GM21825 (cell line): ENCODE results near the gene TOR1AIP1.
"Not testable (repeated sequence)": the region's sequence is repeated elsewhere in the genome, so short reads cannot be mapped to it uniquely, and the experiment has no call there.

ENCODE experiments used
- ATAC-seq: cut with Tn5 transposase; IDR thresholded peaks from one replicate; pipeline ENCODE4 v1.9.1; 2021; ENCODE audit warnings: mild to moderate bottlenecking, moderate library complexity; ENCODE audit not compliant: unreplicated experiment

Gene TOR1AIP1

GRCh38 chr1:179935909-179936496, 53.9 kb downstream of the TOR1AIP1 start:
- no peak for ATAC-seq

GRCh38 chr1:179937668-179938254, 55.7 kb downstream of the TOR1AIP1 start:
- no peak for ATAC-seq

- ATAC-seq, result no peak
Measured at GRCh38 chr1:179938752-179939151, 56.7 kb downstream of the TOR1AIP1 start.

GRCh38 chr1:179939941-179940340, 57.9 kb downstream of the TOR1AIP1 start:
- ATAC-seq, result no peak

- no peak for ATAC-seq
Measured at GRCh38 chr1:179941454-179941853, 59.4 kb downstream of the TOR1AIP1 start.

GRCh38 chr1:179950651-179951050, 68.6 kb downstream of the TOR1AIP1 start:
- no peak for ATAC-seq

GRCh38 chr1:179951383-179952144, 69.5 kb downstream of the TOR1AIP1 start:
- ATAC-seq, result no peak

- no peak for ATAC-seq
Measured at GRCh38 chr1:179952186-179952585, 70.1 kb downstream of the TOR1AIP1 start.

GRCh38 chr1:179953974-179954492, 71.9 kb downstream of the TOR1AIP1 start:
- peak; percentile 12 for ATAC-seq

GRCh38 chr1:179954493-179955286, 72.6 kb downstream of the TOR1AIP1 start, which contains the start of gene CEP350:
Gene CEP350 (plus strand): TSS chr1:179954810. CDS start chr1:179986182, 31,372 bp downstream.
- peak; percentile 94 for ATAC-seq

- ATAC-seq, result no peak
Measured at GRCh38 chr1:179955287-179955680, 73.2 kb downstream of the TOR1AIP1 start.

GRCh38 chr1:179955731-179956130, 73.6 kb downstream of the TOR1AIP1 start:
- no peak for ATAC-seq

GRCh38 chr1:179958359-179958758, 76.3 kb downstream of the TOR1AIP1 start:
- ATAC-seq, result no peak

GRCh38 chr1:179962168-179962567, 80.1 kb downstream of the TOR1AIP1 start:
- ATAC-seq, result not testable (repeated sequence)

GRCh38 chr1:179966551-179966950, 84.5 kb downstream of the TOR1AIP1 start:
- ATAC-seq, result no peak

GRCh38 chr1:179968284-179968993, 86.4 kb downstream of the TOR1AIP1 start:
- no peak for ATAC-seq

- no peak for ATAC-seq
Measured at GRCh38 chr1:179968994-179969919, 87.2 kb downstream of the TOR1AIP1 start.
